ENCODE results near the gene CEBPG.

The CEBPG gene

DNA sequence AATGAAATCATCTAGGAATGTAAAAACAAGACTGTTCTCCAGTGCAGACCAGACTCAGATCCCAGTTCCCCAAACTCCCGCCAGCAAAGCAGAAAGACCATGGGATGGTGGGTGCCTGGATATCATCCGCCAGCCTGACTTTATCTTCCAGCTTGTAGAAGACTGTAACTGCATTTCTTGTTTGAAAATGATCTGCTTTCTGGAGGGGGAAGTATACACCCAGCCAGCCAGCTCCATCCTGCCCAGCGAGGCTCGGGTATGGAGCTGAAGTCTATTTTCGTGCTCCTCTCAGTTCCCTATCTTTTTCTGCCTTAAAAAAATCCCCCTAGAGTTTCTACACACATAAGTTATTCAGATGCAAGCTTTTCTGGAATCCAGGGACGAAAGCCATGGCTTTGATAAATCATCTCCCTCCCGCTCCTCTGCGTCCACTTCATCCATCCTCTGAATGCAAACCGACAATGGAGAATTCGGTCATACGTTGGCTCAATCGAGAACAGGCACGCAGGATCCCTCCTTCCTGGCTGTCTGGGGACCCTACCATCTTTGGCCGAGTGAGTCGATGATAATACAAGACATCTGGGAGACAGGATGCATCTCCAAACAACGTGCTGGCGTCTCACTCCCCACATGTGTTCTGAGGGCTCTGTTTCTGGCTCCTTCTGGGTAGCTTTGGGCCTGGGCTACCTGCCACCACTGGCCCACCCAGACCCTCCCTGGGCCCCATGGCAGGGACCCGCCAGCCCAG, 31.2 kb downstream of the CEBPG start:
- H3K4me1 ChIP-seq (ENCODE audit: low read length), result no peaks in the 10 kb centered on the region
- H3K9me3 ChIP-seq (replicated peaks; ENCODE audit: insufficient read depth, low read length), result no peaks in the 10 kb centered on the region
- no peak for DNase-seq
- no peaks in the 10 kb centered on the region for H3K79me2 ChIP-seq (ENCODE audit: low read length)
- TF ChIP-seq EZH2phosphoT487 (IDR thresholded peaks at IDR 0.05; ENCODE audit: low read length), result no peak
- TF ChIP-seq, protein P1, sequence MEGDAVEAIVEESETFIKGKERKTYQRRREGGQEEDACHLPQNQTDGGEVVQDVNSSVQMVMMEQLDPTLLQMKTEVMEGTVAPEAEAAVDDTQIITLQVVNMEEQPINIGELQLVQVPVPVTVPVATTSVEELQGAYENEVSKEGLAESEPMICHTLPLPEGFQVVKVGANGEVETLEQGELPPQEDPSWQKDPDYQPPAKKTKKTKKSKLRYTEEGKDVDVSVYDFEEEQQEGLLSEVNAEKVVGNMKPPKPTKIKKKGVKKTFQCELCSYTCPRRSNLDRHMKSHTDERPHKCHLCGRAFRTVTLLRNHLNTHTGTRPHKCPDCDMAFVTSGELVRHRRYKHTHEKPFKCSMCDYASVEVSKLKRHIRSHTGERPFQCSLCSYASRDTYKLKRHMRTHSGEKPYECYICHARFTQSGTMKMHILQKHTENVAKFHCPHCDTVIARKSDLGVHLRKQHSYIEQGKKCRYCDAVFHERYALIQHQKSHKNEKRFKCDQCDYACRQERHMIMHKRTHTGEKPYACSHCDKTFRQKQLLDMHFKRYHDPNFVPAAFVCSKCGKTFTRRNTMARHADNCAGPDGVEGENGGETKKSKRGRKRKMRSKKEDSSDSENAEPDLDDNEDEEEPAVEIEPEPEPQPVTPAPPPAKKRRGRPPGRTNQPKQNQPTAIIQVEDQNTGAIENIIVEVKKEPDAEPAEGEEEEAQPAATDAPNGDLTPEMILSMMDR (IDR thresholded peaks at IDR 0.05; ENCODE audit: low read length), result no peak
- TF ChIP-seq EZH2 (optimal IDR thresholded peaks at IDR 0.05; ENCODE audit: low read depth, low read length), result no peak
- H3K27me3 ChIP-seq (replicated peaks; ENCODE audit: insufficient read depth, low read length), result no peaks in the 10 kb centered on the region
- no peak overlapping the region for H2AFZ ChIP-seq (ENCODE audit: low read length)
- H3K9ac ChIP-seq (ENCODE audit: low read length), result no peak overlapping the region
- H3K4me3 ChIP-seq (ENCODE audit: low read length), result no peak overlapping the region
- H3K4me2 ChIP-seq (ENCODE audit: low read depth, low read length), result no peak overlapping the region
- H3K36me3 ChIP-seq (replicated peaks; ENCODE audit: insufficient read depth, low read length), result no peaks in the 10 kb centered on the region
- no peaks in the 10 kb centered on the region for H3K9me2 ChIP-seq (replicated peaks; ENCODE audit: insufficient read depth, low read length)
- no peak overlapping the region for H3K27ac ChIP-seq (ENCODE audit: low read length)
- no peaks in the 10 kb centered on the region for H4K20me1 ChIP-seq (ENCODE audit: insufficient read depth, low read length)
- H3F3A ChIP-seq (ENCODE audit: insufficient read depth, low read length), result no peaks in the 10 kb centered on the region

DNA sequence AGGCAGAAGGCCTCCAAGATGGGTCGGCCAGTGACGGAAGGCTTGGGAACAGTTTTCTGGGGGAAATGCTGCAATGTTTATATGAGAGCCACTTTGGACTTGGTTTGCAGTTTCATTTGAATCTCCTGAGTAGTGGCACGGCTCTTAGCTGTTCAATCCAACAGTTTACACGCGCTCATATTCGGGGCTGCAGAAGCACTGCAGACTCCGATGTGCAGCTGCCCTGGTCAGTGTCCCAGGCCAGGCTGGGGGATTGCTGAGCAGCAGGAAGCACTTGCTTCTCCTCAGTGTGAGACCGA, 31.7 kb downstream of the CEBPG start:
- TF ChIP-seq, protein P1 (IDR thresholded peaks at IDR 0.05; ENCODE audit: low read length), result no peak
- TF ChIP-seq EZH2phosphoT487 (IDR thresholded peaks at IDR 0.05; ENCODE audit: low read length) (no peak), EZH2 (optimal IDR thresholded peaks at IDR 0.05; ENCODE audit: low read depth, low read length) (no peak)
- Histone ChIP-seq H3K79me2 (ENCODE audit: low read length) (no peaks in the 10 kb centered on the region), H3K9me3 (replicated peaks; ENCODE audit: insufficient read depth, low read length) (no peaks in the 10 kb centered on the region), H3F3A (ENCODE audit: insufficient read depth, low read length) (no peaks in the 10 kb centered on the region), H3K27me3 (replicated peaks; ENCODE audit: insufficient read depth, low read length) (no peaks in the 10 kb centered on the region), H3K4me3 (ENCODE audit: low read length) (no peak overlapping the region), H3K27ac (ENCODE audit: low read length) (no peak overlapping the region), H3K36me3 (replicated peaks; ENCODE audit: insufficient read depth, low read length) (no peaks in the 10 kb centered on the region), H2AFZ (ENCODE audit: low read length) (no peak overlapping the region), H3K4me2 (ENCODE audit: low read depth, low read length) (no peak overlapping the region), H3K9ac (ENCODE audit: low read length) (no peak overlapping the region), H4K20me1 (ENCODE audit: insufficient read depth, low read length) (no peaks in the 10 kb centered on the region), H3K9me2 (replicated peaks; ENCODE audit: insufficient read depth, low read length) (no peaks in the 10 kb centered on the region), H3K4me1 (ENCODE audit: low read length) (no peaks in the 10 kb centered on the region)
- no peak for DNase-seq

GRCh38 chr19:33405553-33406461, 32.3 kb downstream of the CEBPG start:
- H3K79me2 ChIP-seq (ENCODE audit: low read length), result no peaks in the 10 kb centered on the region
- no peak for TF ChIP-seq EZH2 (optimal IDR thresholded peaks at IDR 0.05; ENCODE audit: low read depth, low read length)
- TF ChIP-seq, protein P1 (IDR thresholded peaks at IDR 0.05; ENCODE audit: low read length), result no peak
- no peak for TF ChIP-seq EZH2phosphoT487 (IDR thresholded peaks at IDR 0.05; ENCODE audit: low read length)
- no peaks in the 10 kb centered on the region for H3F3A ChIP-seq (ENCODE audit: insufficient read depth, low read length)
- H3K4me1 ChIP-seq (ENCODE audit: low read length), result no peaks in the 10 kb centered on the region
- no peak for DNase-seq
- H3K9me2 ChIP-seq (replicated peaks; ENCODE audit: insufficient read depth, low read length), result no peaks in the 10 kb centered on the region
- no peaks in the 10 kb centered on the region for H3K27me3 ChIP-seq (replicated peaks; ENCODE audit: insufficient read depth, low read length)
- H3K27ac ChIP-seq (ENCODE audit: low read length), result no peak overlapping the region
- H2AFZ ChIP-seq (ENCODE audit: low read length), result no peak overlapping the region
- H3K4me2 ChIP-seq (ENCODE audit: low read depth, low read length), result no peak overlapping the region
- no peak overlapping the region for H3K4me3 ChIP-seq (ENCODE audit: low read length)
- H3K9ac ChIP-seq (ENCODE audit: low read length), result no peak overlapping the region
- no peaks in the 10 kb centered on the region for H4K20me1 ChIP-seq (ENCODE audit: insufficient read depth, low read length)
- H3K9me3 ChIP-seq (replicated peaks; ENCODE audit: insufficient read depth, low read length), result no peaks in the 10 kb centered on the region
- no peaks in the 10 kb centered on the region for H3K36me3 ChIP-seq (replicated peaks; ENCODE audit: insufficient read depth, low read length)

Data from MM.1S (cell line).